ENCODE results near the gene FSTL4. TPM values are rescaled to one million over a fixed set of nuclear protein-coding genes. Genes with fewer than 3 reads are reported as not detected.

The FSTL4 gene
- total RNA-seq, 2 donors from 2014 or later, result not detected

DNA sequence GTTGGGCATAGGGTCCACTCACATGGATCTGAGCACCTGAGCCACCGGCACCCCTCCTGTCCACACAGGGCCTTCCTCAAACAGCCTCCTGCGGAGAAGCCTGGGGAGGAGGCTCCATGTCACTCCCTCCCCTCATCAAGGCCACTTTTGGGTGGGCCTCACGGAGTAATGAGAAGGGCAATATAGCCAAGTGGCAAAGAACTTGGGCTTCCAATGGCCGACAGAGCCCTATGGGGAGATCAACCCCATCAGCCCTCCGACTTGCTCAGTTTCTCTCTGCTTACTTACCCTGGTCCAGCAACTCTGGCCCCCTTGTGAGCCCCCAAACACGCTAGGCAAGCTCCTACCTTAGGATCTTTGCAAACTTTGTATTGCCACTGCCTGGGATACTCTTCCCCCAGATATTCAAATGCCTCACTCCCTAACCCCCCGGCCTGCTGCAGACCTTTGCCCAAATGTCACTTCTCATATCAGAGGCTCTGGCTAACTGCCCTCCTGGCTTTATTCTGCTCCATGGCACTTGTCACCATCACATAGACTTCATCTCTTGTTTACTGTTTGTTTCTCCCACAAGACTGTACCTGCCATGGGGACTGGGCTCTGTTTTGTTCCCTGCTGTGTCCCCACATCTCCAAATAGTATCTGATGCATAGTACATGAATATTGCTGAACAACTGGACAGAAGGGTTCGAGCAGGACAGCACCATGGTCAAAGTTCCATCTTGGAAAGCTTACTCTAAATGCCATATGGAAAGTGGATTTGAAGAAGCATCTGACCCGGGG, 220.8 kb downstream of the FSTL4 start:
- Mint-ChIP-seq H3K36me3 (peaks cover 0 to 8% of the 10 kb centered on the region in 2 donors), H3K27ac (peak overlapping the region in 1 of 2 donors; percentile 36), H3K9me3 (peaks cover 0 to 7% of the 10 kb centered on the region in 2 donors)
- no peak for ATAC-seq
- peak in 1 of 2 donors; percentile 30 for DNase-seq (ENCODE audit: low spot score in 2 of 2)

DNA sequence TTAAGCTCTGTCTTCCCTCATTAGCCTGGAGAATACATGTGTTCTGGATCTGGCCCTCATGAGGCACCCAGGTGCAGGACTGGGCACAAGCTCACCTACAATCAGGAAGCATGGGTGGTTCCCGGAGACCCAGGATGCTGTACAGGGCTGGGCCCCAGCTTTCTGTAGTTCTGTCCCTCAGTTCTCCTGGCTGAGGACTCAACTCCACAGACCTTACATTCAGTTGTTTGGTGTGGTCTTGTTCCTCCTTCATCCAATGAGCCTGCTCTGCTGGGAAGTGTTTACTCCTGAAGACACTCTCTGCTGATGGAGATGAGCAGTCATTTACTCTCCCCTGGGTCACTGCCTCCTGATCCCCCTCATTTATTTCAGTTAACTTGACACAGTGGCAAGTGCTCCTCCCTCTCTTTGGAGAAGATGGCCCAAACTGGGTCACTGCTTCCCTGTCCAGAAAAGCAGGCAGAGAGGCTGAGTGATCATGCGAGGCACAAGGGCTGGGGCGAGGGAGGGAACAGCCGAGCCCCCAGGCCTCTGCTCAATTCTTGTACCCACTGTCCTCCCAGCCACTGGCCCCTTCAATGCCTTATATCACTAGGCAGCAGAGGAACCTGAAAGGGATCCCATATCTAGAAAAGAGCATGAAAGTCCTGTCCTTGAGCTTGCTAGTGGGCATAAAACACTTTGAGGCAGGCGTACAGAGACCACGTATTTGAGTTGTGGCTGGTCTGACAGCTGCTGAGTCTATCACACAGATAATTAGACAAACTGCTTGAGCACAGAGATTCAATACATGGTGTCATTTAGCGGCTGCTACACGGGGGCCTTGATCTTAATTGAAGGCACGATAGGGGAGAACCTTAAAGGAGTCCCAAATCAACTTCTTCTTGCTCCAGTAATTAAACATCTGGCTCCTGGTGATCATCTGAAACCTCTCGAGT, 221.7 kb downstream of the FSTL4 start:
- ATAC-seq (no peak), DNase-seq (ENCODE audit: low spot score in 2 of 2) (peak in 1 of 2 donors; percentile 20)
- Mint-ChIP-seq H3K9me3 (peaks cover 0 to 6% of the 10 kb centered on the region in 2 donors), H3K27ac (no peak overlapping the region), H3K36me3 (peaks cover 0 to 5% of the 10 kb centered on the region in 2 donors)

DNA sequence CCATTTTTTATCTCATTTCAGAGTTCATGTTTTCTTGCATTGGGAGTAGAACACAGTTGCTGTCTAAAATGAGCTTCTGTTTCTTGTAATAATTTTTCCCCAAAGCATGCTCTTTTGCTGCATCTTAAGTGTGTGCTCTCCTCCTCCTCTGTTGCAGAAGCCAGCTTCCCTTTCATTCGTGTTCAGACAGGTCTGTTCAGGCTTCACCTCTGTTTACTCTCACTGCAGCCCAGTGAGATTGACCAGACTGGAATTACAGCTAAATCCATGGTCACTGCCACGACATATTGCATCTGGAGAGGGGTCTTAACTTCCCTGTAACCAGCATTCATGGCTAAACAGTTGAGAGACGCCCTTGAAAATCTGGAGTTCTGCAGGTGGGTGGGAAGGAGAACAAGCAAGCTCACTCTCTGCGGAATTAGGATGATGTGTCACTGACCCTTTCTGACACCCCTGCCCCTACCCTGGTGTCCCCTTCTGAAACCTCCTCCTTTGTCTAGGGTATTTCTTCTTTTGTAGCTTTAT, 223.2 kb downstream of the FSTL4 start:
- no peak for DNase-seq (ENCODE audit: low spot score in 2 of 2)
- Mint-ChIP-seq H3K36me3 (no peaks in the 10 kb centered on the region), H3K9me3 (no peaks in the 10 kb centered on the region), H3K27ac (no peak overlapping the region)
- ATAC-seq, result no peak

DNA sequence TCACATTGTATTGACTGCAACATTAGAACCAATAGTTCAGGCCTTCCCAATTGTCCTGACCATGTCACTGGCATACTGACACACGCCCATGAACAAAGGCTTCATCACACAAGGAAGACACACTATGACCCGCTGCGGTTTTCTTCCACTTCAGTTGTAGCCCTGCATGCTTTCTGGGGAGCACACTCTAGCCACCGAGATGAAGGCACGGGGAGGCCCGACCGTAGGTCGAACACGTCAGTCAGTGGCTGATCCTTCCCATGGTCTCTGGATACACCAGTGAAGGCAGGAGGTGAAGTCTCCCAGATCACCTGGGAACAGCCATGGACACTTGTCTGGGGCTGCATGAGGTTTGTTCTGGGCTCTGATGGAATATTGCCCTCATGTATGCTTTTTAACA, 224.7 kb downstream of the FSTL4 start:
- no peak overlapping the region for H3K27ac Mint-ChIP-seq
- DNase-seq (ENCODE audit: low spot score in 2 of 2), result no peak
- ATAC-seq, result no peak

DNA sequence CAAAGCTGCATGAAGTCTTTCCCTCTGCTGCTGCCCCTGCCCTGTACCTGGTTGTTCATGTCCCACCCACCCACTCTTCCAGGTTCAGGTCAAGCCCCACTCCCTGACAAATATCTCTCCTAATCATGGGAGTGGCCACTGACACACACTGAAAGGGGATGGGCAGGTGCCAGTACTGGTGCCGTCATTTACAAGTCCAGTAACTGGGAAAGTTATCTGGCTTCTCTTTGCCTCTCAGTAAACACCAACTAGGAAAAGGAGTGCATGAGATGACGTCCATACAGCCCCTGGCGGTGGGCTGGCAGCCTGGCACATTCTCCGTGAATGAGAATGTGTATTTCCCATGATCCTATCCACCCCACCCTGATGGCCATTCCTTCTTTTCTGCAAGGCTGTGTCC, 225.2 kb downstream of the FSTL4 start:
- no peak overlapping the region for H3K27ac Mint-ChIP-seq
- no peaks in the 10 kb centered on the region for H3K9me3 Mint-ChIP-seq
- DNase-seq (ENCODE audit: low spot score in 2 of 2), result no peak
- H3K36me3 Mint-ChIP-seq, result no peaks in the 10 kb centered on the region
- no peak for ATAC-seq

More for the DNA sequence above, 224.7 kb downstream of the FSTL4 start:
- no peaks in the 10 kb centered on the region for H3K9me3 Mint-ChIP-seq
- H3K36me3 Mint-ChIP-seq, result no peaks in the 10 kb centered on the region

DNA sequence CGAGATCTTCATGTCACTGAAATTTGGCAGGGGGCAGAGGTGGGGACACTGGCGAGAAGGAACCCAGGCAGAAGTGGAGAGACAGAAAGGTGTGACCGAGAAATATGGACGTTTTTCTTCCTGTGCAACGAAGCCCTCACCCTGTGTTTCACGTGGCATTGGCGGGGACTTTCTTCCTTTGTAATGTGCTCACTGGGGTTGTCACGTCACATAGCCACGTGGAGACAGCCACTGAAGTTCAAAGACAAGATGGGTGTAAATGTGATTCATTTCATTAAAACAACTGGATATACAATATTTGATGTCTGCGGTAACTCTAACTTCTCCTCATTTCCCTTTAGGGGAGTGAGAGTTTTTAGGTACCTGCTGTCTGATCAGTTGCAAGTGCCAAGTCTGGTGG, 225.7 kb downstream of the FSTL4 start:
- H3K9me3 Mint-ChIP-seq, result no peaks in the 10 kb centered on the region
- ATAC-seq (peak in 1 of 2 donors; percentile 75), DNase-seq (ENCODE audit: low spot score in 2 of 2) (no peak)
- H3K36me3 Mint-ChIP-seq, result no peaks in the 10 kb centered on the region
- H3K27ac Mint-ChIP-seq, result no peak overlapping the region

DNA sequence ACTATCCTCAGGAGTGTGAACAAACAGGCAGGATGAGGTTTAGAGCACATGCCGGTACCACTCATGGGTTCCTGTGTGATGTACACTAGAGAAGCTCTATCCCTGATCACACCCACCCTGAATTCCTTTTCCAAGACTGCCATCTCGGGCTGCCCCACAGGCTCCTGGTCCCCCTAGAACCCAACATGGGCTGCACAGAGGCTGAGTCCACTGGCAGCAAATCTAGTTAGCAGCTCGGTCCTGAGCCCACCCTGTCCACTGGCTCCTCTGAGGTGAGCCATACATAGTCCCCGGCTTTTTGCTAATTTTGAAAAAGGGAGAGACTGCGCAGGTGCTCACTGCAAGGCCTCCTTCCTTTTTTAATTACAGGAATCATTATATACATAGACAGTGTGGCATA, 227.0 kb downstream of the FSTL4 start:
- no peak for DNase-seq (ENCODE audit: low spot score in 2 of 2)
- Mint-ChIP-seq H3K36me3 (no peaks in the 10 kb centered on the region), H3K27ac (no peak overlapping the region), H3K9me3 (no peaks in the 10 kb centered on the region)
- no peak for ATAC-seq

DNA sequence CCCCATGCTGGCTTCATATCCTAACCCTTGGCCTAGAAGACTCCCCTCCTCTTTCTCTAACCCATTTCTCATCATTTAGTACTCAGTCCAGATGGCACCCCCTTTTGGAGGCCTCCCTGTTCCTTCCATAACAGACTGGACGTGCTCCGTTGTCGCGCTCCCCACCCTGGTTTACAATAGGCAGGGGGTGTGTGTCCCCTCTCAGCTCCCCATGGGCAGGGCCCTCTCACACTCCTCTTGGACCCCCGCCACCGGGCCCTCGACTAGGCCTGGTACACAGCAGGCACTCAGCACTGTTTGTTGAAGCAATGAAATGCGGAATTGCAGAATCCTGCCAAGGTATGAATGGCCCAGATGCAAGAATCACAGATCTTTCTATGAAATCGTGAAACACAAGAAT, 227.4 kb downstream of the FSTL4 start:
- Mint-ChIP-seq H3K36me3 (no peaks in the 10 kb centered on the region), H3K27ac (no peak overlapping the region), H3K9me3 (no peaks in the 10 kb centered on the region)
- DNase-seq (ENCODE audit: low spot score in 2 of 2), result no peak
- no peak for ATAC-seq

DNA sequence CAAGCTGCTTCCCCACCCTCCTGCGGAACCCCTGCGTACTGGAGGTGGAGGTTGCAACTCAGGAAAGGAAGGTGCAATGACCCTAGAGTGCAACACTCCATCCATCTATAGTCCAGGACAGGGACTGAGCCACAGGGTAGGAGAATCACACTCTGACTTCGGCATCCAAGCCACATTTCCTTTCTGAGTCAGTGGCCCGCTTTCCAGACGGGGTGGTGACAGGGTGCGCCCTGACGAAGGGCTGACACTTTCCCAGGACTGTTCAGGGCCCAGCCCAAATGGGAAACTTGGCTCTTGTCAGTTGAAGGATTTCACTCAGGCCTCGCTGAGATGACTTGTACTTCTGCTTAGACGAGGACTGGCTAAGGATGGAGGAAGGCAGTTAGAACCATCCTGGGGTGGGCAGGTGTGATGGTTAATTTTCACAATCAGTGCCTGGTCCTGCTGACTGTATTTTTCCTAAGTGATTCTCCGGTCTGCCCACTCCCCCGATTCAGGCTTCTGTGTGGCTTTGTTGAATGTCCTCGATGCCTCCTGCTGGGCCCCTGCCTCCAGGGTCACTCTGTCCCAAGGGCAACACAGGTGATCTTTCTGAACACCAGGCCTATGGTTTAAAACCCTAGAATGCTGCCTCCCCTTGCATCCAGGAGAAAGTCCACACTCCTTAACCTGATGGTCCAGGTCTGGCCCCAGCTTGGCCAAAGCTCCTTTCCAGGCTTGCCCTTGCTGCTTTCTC, 228.1 kb downstream of the FSTL4 start:
- ATAC-seq (no peak), DNase-seq (ENCODE audit: low spot score in 2 of 2) (peak in 1 of 2 donors; percentile 35)
- Mint-ChIP-seq H3K9me3 (no peaks in the 10 kb centered on the region), H3K27ac (no peak overlapping the region), H3K36me3 (no peaks in the 10 kb centered on the region)

DNA sequence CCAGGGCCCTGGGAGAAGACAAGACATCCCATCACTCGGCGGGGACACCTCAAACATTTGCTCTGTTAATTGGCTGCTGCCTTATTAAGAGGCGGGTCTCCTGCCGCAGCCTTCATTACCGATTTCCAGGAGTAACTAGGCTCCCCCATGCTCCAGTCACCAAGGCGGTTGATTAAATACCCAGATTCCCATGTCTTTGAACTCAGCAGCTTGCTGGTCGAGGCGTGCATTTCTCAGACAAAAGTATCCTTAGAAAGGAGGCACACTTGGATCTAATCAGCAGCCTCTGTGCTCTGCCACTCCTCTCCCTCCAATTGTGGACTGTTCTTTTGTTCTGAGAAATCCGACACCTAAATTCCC, 228.8 kb downstream of the FSTL4 start:
- DNase-seq (ENCODE audit: low spot score in 2 of 2), result peak in 1 of 2 donors; percentile 7
- Mint-ChIP-seq H3K9me3 (no peaks in the 10 kb centered on the region), H3K27ac (no peak overlapping the region)

DNA sequence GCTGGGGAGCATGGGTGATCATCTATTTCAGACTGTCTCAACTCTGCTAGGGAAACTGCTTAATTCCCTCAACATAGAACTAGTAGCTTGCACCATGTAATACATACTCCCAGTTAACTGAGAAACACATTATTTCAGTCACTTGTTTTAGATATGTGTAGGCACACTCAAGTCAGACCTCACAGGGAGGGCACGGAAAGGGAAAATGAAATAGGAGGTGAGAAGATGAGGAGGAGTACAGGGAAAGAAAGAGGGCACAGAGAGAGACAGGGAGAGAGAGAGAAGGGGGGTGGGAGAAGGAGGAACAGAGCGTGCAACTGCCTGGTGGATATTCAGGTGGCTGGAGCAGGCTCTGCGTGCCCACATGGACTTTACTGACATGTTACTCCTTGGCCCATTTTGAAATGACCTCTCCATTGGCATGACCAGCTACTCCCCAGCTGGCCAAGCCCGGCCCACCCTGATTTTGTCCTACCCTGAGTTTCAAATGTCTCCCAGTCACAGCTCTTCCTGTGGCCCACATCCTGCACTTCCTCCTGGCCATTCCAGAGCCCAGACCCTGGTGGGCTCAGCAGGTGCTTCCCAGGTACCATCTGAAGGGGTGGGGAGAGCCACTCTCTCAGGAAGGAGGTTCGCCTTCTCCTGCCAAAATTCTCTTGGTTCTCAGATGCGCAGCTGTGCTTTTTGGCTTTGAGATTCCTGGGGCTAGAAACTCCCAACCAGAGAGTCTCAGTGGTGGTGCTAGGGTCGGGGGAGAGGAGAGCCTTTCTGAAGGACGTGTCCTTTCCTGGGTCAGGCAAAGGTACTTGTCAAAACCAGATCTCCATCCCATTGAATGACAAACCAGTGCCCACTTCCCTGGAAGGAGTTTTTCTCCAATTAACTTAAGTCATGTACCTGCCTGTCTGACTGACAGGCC, 229.4 kb downstream of the FSTL4 start:
- ATAC-seq (no peak), DNase-seq (ENCODE audit: low spot score in 2 of 2) (peak in 1 of 2 donors; percentile 6)
- H3K36me3 Mint-ChIP-seq, result peaks cover 0 to under 1% of the 10 kb centered on the region in 2 donors
- H3K9me3 Mint-ChIP-seq, result no peaks in the 10 kb centered on the region
- H3K27ac Mint-ChIP-seq, result no peak overlapping the region

More for the DNA sequence above, 228.8 kb downstream of the FSTL4 start:
- no peaks in the 10 kb centered on the region for H3K36me3 Mint-ChIP-seq
- ATAC-seq, result no peak

DNA sequence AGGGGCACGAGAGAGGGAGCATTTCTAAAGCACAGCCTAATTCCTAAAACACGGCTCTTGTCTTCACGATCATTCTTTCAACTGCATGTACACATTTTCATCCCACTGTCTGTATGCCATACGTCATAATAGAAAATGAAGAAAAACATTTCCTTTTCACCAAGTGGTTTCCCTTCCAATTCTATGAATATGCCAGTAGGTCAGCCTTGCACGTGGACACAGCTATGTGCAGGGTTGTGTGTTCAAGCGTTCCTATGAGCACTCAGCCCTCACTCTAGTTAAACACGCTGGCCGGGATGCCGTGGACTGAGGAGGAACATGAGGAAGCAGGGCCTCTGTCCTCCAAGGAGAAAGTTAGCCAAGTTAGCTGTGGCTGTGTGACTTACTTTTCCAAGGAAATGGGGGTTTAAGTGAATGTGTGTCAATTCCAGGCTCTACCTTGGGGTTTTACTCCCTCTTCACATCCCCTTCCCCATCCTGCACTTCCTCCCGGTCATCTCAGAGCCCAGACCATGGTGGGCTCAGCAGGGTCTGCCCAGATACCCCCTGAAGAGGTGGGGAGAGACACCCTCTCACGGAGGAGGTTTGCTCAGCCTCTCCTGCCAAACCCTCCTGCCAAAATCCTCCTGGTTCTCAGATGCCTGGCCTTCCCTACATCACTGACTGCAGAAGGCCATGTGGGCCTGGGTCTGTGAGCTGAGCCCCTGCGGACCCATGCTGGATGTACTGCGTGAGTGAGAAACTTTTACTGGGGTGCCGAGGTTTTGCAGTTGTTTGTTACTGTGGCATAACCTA, 230.6 kb downstream of the FSTL4 start:
- DNase-seq (ENCODE audit: low spot score in 2 of 2) (peak in 1 of 2 donors; percentile 31), ATAC-seq (no peak)
- H3K9me3 Mint-ChIP-seq, result peaks cover 8 to 10% of the 10 kb centered on the region in 2 donors
- H3K27ac Mint-ChIP-seq, result no peak overlapping the region
- peaks cover 10 to 12% of the 10 kb centered on the region in 2 donors for H3K36me3 Mint-ChIP-seq

DNA sequence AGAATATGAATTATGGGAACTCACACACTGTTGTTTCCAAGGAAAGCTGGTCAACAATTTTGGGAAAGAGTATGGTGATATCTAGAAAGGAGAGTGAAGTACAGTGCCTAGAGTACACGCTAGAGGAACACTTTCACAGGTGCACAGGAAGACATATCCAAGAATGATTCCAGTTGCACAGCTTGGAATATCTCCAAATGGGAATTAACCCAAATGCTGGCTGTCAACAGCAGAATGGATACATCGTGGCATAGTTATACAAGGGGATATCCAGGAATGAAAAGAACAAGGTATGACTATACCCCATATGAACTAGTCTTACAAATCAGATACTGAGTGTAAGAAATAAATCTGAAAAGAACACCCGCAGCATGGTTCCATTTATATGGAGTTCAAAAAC, 231.3 kb downstream of the FSTL4 start:
- no peak for ATAC-seq
- Mint-ChIP-seq H3K9me3 (peaks cover 12 to 13% of the 10 kb centered on the region in 2 donors), H3K27ac (no peak overlapping the region), H3K36me3 (peaks cover 11 to 13% of the 10 kb centered on the region in 2 donors)
- DNase-seq (ENCODE audit: low spot score in 2 of 2), result no peak

DNA sequence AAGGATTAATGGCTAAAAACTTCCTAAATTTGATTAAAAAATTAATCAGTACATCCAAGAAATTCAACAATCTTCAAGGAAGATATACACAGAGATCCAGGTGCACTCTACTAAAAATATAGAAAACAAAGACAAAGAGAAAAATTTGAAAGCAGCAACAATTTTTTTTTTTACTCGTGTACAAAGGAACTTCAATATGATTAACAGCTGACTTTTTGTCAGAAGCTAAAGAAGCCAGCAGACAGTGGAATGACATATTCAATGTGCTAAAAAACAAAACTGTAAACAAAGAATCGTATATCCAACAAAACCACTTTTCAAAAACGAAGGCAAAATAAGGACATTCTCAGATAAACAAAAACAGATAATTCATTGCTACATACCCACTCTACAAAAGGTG, 234.6 kb downstream of the FSTL4 start:
- peaks cover 13 to 20% of the 10 kb centered on the region in 2 donors for H3K9me3 Mint-ChIP-seq
- peaks cover 11 to 13% of the 10 kb centered on the region in 2 donors for H3K36me3 Mint-ChIP-seq
- no peak overlapping the region for H3K27ac Mint-ChIP-seq
- ATAC-seq (no peak), DNase-seq (ENCODE audit: low spot score in 2 of 2) (no peak)

DNA sequence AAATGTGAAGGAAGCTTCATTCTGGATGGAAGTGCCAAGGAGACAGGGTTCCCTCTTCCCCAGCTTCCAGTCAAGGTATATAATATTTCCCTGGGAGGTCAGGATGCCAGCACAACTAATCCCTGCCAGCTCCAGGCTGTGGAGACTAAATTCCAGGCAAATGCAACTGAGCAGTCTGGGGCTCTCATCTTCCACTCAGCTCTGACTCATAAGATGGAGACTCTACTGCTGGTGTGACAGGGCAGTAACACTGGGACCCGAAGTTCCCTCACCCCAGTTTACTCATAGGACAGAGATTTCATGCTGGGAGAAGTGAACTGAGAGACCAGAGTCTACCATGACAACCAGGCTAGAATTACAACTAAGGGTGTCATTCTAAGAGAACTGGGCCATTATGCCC, 235.4 kb downstream of the FSTL4 start:
- ATAC-seq (no peak), DNase-seq (ENCODE audit: low spot score in 2 of 2) (no peak)
- Mint-ChIP-seq H3K9me3 (peaks cover 13 to 20% of the 10 kb centered on the region in 2 donors), H3K27ac (no peak overlapping the region), H3K36me3 (peaks cover 11 to 13% of the 10 kb centered on the region in 2 donors)
